WERI-Rb-1 (cell line): ENCODE data around the gene ZNF280A.

Experiments
- DNase-seq: peaks from one replicate; pipeline ENCODE4 v3.0.0-alpha.2; 2020
- H3K27ac ChIP-seq: fragments of 250-450 bp; sonication (Bioruptor Pico); 2 replicates; pipeline ENCODE4 v1.5.1; 2020; ENCODE audit warnings: mild to moderate bottlenecking, moderate library complexity
- H3K27me3 ChIP-seq: fragments of 250-450 bp; sonication (Bioruptor Pico); 2 replicates; pipeline ENCODE4 v1.5.1; 2021; ENCODE audit warnings: mild to moderate bottlenecking, low read depth, moderate library complexity; ENCODE audit not compliant: insufficient read depth, severe bottlenecking
- H3K36me3 ChIP-seq: fragments of 250-450 bp; sonication (Bioruptor Pico); 2 replicates; pipeline ENCODE4 v1.5.1; 2020; ENCODE audit warnings: mild to moderate bottlenecking, moderate library complexity
- H3K4me3 ChIP-seq: 2 replicates; pipeline ENCODE4 v1.5.1; 2011; ENCODE audit warnings: low read depth, mild to moderate bottlenecking, control low read depth, low read length
- H3K9me3 ChIP-seq: fragments of 250-450 bp; sonication (Bioruptor Pico); 2 replicates; pipeline ENCODE4 v1.5.1; 2021; ENCODE audit warnings: mild to moderate bottlenecking, moderate library complexity; ENCODE audit not compliant: severe bottlenecking
- TF ChIP-seq, protein P1 (sequence below): IDR thresholded peaks from 2 replicates; pipeline ENCODE4 v1.5.1; 2011; ENCODE audit warnings: low read depth, mild to moderate bottlenecking, control low read depth, inconsistent platforms, low read length

The ZNF280A gene

DNA sequence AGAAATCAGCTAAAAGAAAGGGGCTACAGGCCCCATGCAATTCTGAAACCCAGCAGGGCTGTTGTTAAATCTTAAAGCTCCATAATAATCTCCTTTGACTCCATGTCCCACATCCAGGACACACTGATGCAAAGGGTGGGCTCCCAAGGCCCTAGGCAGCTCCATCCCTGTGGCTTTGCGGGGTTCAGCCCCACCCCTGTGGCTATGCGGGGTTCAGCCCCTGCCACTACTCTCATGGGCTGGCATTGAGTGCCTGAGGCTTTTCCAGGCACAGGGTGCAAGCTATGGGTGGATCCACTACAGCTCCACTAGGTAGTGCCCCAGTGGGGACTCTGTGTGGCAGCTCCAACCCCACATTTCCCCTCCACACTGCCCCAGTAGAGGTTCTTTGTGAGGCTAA is 8.7 kb upstream of the ZNF280A start:
- no peak for DNase-seq
- TF ChIP-seq, protein P1, sequence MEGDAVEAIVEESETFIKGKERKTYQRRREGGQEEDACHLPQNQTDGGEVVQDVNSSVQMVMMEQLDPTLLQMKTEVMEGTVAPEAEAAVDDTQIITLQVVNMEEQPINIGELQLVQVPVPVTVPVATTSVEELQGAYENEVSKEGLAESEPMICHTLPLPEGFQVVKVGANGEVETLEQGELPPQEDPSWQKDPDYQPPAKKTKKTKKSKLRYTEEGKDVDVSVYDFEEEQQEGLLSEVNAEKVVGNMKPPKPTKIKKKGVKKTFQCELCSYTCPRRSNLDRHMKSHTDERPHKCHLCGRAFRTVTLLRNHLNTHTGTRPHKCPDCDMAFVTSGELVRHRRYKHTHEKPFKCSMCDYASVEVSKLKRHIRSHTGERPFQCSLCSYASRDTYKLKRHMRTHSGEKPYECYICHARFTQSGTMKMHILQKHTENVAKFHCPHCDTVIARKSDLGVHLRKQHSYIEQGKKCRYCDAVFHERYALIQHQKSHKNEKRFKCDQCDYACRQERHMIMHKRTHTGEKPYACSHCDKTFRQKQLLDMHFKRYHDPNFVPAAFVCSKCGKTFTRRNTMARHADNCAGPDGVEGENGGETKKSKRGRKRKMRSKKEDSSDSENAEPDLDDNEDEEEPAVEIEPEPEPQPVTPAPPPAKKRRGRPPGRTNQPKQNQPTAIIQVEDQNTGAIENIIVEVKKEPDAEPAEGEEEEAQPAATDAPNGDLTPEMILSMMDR = no peak
- Histone ChIP-seq H3K27ac (no peak overlapping the region), H3K36me3 (no peaks in the 10 kb centered on the region), H3K4me3 (no peak overlapping the region), H3K9me3 (no peaks in the 10 kb centered on the region), H3K27me3 (no peaks in the 10 kb centered on the region)

DNA sequence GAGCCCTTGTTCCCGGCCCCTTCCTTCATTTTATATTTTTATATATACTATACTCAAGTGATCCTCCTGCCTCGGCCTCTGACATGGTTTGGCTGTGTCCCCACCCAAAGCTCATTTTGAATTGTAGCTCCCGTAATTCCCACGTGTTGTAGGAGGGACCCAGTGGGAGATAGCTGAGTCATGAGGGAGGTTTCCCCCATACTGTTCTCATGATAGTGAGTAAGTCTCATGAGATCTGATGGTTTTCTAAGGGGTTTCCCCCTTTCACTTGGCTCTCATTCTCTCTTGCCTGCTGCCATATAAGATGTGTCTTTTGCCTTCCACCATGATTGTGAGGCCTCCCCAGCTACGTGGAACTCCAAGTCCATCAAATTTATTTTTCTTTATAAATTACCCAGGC is 7.2 kb upstream of the ZNF280A start:
- Histone ChIP-seq H3K36me3 (no peaks in the 10 kb centered on the region), H3K9me3 (no peaks in the 10 kb centered on the region), H3K27me3 (no peaks in the 10 kb centered on the region), H3K27ac (no peak overlapping the region), H3K4me3 (no peak overlapping the region)
- no peak for DNase-seq
- TF ChIP-seq, protein P1 = no peak

GRCh38 chr22:22526125-22526912 is 6.2 kb upstream of the ZNF280A start:
- TF ChIP-seq, protein P1 = no peak
- Histone ChIP-seq H3K36me3 (no peaks in the 10 kb centered on the region), H3K27ac (no peak overlapping the region), H3K4me3 (no peak overlapping the region), H3K27me3 (no peaks in the 10 kb centered on the region), H3K9me3 (no peaks in the 10 kb centered on the region)
- no peak for DNase-seq

GRCh38 chr22:22523494-22523893 is 3.4 kb upstream of the ZNF280A start:
- no peaks in the 10 kb centered on the region for H3K36me3 ChIP-seq
- no peak for DNase-seq
- TF ChIP-seq, protein P1 = no peak
- H3K4me3 ChIP-seq = no peak overlapping the region
- no peak overlapping the region for H3K27ac ChIP-seq
- no peaks in the 10 kb centered on the region for H3K27me3 ChIP-seq
- H3K9me3 ChIP-seq = no peaks in the 10 kb centered on the region

GRCh38 chr22:22521631-22522030 is 1.6 kb upstream of the ZNF280A start:
- DNase-seq = no peak
- Histone ChIP-seq H3K27ac (no peak overlapping the region), H3K4me3 (no peak overlapping the region), H3K36me3 (no peaks in the 10 kb centered on the region), H3K27me3 (no peaks in the 10 kb centered on the region), H3K9me3 (no peaks in the 10 kb centered on the region)
- TF ChIP-seq, protein P1 = no peak
